Liver (tissue), 3 donors: ENCODE measurements around the gene SOX2.

Source experiments
- ATF3 ChIP-seq: IDR thresholded peaks from 2 replicates; pipeline ENCODE4 v1.6.1; 2016; ENCODE audit warnings: antibody characterized with exemption
- CTCF ChIP-seq: fragments of 150-350 bp; IDR thresholded peaks from 2 replicates; pipeline ENCODE4 v1.5.1; 2017; ENCODE audit warnings: improper control_type of control experiment, low read depth, low read length; ENCODE audit not compliant: missing input control
- TAF1 ChIP-seq: conservative IDR thresholded peaks from 2 replicates; pipeline ENCODE4 v1.6.1; 2016; ENCODE audit warnings: antibody characterized with exemption, mild to moderate bottlenecking
- YY1 ChIP-seq: IDR thresholded peaks from 2 replicates; pipeline ENCODE4 v1.6.1; 2016; ENCODE audit warnings: antibody characterized with exemption, mild to moderate bottlenecking
- donor health status: healthy.
- donor health status: healthy.

GRCh38 chr3:181718369-181718768 lies 6.6 kb downstream of the SOX2 start:
- TF ChIP-seq CTCF: no peak
- TF ChIP-seq ATF3: no peak
- TF ChIP-seq TAF1: no peak
- TF ChIP-seq YY1: no peak
